NOMO-1 (cell line): ENCODE data around the gene RTCA.
"Not testable (repeated sequence)": the region's sequence is repeated elsewhere in the genome, so short reads cannot be mapped to it uniquely, and the experiment has no call there.

Experiments used
- DNase-seq, 2 experiments: peaks; one replicate each; lab custom pipeline; 2025; ENCODE audit not compliant: unreplicated experiment in 2 of 2; lab: John Stamatoyannopoulos, UW

RTCA gene

DNA sequence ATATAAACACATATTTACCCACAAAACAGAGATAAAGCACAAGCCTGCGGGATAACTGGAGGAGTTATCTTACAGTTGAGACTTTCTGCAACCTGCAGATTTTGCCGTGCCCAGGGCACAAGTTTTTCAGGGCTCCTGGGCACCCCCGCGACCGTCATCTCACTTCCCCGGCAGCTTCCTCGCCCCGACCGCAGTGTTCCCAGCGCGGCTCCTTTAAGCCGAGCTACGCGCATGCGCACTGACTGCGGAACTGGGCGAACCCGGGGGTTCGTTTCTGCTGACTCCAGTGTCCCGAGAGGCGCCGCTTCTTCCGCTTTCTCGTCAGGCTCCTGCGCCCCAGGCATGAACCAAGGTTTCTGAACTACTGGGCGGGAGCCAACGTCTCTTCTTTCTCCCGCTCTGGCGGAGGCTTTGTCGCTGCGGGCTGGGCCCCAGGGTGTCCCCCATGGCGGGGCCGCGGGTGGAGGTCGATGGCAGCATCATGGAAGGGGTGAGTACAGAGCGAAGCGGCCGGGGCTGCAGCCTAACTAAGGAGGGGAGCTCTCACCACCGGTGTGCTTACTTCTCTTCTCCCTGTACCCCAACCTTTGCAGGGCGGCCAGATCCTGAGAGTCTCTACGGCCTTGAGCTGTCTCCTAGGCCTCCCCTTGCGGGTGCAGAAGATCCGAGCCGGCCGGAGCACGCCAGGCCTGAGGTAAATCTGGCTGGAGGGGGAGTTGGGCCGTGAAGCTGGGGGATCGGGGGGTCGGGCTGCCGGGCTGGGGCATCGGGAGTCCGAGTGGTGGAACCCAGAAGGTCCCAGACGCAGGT, at the start of gene RTCA:
Gene RTCA (plus strand): TSS at position 286 of the 810 bp plus-strand sequence. CDS start 160 bp downstream, at position 446.
- DNase-seq: peak; percentile 95 to 96

DNA sequence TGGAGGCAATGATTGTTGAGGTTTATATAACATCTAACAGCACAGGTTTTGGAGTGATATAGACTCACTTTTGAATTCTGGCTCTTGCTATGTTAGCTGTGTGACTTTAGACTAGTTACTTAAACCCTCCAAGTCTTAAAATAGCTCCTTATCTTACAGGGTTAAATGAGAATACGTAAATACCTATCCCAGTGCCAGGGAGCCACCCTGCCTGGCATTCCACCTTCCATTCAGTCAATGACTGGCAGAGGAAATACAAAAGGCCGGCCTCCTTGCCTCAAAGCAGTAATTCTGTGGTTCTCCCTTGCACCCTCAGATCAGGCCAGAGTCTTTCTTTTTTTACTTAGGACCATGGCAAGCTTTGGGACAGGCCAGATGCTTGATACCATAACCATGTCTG, 48.2 kb upstream of the RTCA start:
- DNase-seq: no peak

DNA sequence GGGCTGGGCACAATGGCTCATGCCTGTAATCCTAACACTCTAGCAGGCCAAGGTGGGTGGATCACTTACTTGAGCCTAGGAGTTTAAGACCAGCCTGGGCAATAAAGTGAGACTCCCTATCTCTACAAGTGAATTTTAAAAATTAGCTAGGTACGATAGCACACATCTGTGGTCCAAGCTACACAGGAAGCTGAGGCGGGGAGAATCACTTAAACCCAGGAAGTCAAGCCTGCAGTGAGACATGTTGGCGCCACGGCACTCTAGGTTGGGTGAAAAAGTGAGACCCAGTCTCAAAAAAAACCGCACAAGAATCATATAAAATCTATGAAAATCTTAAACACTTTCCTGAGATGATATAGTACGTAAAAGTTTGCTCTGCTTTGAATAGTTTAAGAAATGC, 46.6 kb upstream of the RTCA start:
- DNase-seq: no peak

DNA sequence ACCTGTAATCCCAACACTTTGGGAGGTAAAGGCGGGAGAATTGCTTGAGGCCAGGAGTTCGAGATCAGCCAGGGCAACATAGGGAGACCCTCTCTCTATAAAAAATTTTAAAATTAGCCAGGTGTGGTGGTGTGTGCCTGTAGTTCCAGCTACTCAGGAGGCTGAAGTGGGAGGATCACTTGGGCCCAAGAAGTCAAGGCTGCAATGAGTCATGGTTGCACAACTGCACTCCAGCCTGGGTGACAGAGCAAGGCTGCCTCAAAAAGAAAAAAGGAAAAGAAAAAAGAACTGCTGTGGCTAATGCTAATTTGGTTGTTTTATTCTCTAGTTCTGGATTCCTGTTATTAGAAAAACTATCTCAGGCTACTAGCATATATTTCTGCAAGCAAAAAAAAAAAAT, 46.1 kb upstream of the RTCA start:
- no peak for DNase-seq

DNA sequence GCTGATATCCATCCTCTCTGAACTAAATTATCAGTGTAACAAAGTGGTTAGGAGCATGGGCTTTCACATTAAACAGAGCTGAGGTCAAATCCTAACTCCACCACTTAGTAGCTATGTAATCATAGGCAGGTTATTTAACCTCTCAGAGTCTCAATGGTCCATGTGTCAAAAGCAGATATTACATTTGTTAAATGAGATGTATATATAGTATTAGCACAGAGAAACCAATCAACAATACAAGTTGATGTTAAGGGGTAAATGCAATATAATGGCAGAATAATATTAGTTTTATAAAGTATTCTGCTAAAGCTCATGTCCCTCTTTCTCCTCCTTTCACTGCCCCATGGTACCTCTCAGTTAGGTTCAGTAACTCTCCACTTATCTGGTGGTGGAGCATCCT, 43.6 kb upstream of the RTCA start:
- no peak for DNase-seq

DNA sequence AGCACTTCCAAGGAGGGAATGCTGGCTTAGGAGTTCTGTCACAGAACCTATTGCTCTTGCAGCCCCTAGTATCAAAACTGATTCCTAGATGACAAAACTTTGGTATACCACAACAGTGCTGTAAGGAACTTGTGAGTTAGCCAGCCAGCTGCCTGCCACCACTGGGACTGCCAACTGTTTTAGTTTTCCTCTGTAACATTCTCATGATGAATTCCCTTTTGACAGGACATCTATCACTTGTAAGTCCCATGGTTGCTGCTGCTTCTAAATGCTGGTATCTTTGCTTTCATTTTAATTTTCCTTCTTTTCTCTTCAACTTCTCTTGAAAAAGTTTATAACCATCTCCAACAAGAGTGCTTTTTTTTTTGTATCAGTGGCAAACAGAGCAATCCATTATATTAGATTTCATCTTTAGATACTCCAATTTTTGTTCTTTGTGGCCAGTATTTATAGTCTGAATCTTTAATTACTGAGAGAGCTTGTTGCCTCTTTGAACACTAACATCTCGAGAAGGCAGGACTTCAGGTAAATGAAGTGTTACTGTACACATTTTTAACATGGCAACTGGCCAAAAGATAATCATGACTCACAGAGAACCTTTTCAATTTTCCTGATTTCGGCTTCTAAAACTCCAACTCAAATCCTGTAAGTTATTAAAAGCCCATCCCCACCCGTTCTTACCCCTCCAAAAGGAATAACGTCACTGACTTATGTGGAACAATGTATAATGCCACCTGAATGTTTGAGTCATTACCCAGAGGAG, 36.2 kb upstream of the RTCA start:
- DNase-seq: no peak

DNA sequence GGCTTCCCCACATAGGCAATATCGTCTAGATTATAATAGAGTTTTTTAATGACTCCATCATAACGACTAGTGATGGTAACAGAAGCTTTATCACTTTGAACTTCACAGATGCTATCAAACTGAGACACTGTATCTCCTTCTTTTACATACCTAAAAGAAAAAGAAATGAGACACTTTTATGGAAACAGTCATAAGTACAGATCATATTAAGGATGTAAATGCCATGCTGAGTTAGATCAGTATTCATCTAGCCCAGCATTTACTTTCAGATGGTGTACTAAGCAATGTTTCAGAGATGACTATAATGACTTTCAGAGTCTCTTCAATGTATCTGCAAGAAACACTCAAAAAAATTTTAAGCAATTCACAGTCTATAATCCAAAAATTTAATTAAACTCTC, 35.3 kb upstream of the RTCA start:
- no peak for DNase-seq

DNA sequence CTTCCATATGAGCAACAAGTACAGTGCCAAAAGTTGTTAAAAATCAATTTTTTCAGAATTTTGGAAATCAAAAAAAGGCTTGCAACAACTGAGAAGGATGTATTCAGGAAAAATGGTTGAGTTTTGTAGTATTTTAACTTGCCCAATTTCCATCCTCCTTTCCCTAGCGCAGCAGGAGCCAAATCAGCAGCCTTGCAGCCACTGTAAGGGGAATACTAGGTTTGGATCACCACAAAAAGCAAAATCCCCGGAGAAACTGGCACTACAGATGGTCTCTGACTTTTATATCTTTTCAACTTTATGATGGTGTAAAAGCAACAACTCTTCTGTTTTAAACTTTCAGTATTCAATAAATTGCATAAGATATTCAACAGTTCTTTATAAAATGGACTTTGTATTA, 34.3 kb upstream of the RTCA start:
- DNase-seq: no peak

DNA sequence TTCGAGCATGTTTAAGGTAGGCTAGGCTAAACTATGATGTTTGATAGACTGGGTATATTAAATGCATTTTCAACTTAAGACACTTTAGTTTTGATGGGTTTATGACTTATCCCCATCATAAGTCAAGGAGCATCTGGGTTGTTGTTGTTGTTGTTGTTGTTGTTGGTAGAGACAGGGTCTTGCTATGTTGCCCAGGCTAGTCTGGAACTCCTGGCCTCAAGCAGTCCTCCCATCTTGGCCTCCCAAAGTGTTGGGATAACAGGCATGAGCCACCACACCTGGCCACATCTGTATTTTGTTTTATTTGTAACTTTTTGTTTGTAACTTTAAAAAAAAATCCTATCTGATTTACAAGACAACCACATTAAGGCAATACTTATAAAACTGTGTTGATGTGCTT, 33.9 kb upstream of the RTCA start:
- DNase-seq: no peak

DNA sequence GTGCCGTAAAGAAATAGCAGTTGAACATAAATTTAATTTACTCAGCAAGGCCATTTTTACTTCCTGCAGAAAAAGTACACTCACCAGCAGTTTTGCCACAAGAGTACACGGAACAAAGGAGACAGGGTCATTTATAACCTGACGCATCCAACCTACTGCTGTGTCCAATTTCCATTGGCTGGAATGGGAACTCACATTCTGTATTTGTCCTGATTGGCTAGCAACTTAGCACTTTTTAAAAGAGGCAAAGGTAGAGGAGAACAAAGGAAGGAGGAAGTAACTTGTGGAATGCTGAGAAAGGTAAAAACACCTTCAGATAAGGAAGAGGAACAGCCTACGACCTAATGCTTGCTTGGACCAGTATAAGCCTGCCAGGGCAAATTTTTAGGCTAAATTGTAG, 32.5 kb upstream of the RTCA start:
- not testable (repeated sequence) for DNase-seq

DNA sequence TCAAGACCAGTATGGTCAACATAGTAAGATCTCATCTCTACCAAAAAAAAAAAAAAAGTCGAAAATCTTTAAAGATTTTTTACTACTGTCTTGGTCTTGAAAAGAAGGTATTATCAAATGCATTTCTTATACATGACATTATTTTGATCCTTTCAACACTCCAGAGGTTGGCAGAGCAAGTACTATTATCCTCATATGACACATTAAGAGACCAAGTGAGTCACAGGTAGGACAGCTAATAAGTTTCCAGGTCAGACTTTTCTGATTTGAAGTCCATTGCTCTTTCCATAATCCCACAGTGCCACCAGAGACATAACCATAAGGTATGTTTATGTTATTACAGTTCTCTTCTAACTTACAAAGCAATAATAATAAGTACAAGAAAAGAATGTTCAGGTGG, 31.6 kb upstream of the RTCA start:
- DNase-seq: no peak

DNA sequence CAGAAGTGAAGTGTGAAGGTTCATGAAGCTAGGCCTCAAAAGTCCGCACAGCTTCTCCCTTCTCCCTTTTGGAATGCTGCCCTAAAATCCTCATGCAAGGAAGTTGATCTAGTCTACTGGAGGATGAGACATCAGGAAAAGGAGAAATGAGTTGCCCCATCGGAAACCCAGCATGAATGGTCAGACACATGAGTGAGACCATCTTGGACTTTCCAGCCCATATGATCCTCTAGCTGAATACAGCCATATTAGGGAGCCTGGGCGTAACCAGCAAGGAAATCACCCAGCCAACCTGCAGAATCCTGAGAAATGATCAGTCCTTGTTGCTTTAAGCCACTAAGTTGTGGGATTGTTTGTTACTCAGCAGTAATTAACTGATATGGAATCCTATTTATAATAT, 28.9 kb upstream of the RTCA start:
- DNase-seq: no peak

DNA sequence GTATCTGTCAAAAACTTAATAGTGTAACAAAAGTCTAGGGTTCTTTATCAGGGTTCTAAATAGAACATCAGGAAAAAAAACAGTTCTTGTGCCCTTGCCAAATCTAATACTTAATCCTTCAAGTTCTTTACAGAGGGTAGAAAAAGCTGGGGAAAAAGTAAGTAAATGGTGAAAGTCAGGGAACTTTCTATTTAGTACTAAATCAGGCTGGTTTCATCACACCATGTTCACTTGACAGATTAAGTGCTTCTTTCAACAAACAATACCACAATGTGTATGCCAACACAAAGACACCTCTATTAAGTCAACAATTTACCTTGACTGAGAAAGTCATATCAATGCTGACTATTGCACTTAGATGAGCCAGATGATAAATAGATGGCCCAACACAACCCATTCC, 26.1 kb upstream of the RTCA start:
- no peak for DNase-seq

DNA sequence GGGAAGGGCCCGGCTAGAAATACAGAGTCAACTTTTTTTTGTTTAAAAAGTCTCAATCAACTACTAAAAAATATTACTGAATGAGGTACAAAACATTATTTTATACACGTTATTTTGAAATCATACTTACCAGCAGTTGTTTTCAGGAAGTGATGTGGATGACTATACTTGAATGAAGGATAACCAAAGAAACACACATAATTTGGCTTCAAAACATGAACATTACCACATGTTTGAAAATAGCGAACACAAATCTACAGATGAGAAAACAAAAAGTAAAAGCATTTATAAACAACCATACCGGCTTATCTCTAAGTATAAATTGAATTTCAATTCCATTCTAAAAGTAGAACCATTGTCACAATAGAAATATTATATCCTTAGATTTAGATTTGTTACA, 25.4 kb upstream of the RTCA start:
- DNase-seq: no peak

DNA sequence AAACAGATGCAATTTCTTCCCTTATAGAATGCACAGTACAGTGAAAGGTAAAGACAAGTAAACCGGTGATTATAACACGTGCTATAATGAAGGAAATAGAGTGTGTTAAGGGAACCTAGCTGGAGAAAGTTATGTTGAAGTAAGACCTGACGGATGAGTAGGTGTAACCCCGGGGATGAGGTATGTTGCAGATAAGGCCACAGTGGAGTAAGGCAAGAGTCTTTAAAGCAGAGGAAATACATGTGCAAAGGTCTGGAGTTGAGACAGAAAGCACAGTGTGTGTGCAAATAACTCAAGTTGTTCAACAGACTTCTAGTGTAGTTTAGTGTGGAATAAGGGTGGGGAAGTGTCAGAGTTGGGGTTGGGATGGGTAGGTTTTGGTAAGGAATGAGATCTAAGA, 19.3 kb upstream of the RTCA start:
- no peak for DNase-seq

DNA sequence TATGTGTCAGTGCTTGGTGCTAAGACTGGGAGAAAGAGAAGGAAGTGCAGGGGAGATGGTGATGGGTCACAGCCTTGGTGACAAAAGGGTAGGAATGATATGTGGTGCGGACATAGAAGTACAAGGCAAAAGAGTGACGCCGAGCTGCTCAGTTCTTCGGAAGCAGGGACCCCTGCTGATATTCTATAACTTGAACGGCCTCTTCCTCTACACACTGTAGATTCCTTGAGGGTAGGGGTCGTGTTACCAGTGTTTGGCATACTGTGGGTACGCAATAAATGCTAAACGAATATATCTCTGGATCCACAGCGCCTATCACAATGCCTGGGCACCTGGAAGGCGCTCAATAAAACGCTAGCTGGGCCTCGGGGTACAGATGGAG, 16.9 kb upstream of the RTCA start:
- DNase-seq: no peak

DNA sequence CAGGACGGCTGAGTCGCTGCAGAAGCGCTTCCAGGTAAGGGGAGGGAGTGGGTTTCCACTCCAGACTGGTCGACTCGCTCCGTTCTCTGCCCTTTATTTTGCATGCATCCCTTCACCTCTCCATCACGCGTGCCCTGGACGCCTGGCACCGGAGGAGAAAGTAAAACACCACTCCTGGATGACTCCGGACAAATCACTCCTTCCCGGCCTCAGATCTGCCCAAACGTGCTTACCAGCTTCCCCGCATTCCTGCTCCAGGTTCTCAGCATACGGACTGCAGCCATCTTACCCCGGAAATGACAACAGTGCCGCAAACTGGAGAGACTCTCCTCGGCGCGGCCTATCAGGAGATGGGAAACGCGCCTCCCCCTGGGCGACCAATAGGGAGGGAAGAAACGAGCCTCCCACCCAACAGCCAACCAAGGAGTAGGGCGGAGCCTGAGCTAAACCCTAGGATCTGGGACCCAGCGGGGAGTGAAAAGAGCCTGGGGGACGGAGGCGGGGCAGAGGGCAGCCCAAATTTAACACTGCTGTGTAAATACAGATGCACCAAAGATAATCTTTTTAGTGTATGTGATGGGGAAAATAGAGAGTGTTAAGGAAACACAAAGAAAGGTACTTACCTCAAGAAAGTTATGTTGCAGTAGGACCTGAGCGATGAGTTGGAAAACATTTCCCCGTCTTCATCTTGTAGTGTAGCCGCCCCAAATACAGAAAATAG, 16.3 kb upstream of the RTCA start, which contains the start of gene DBT:
Gene DBT (minus strand): TSS at position 298 of the 721 bp plus-strand sequence. CDS start 14 bp downstream, at position 284.
- peak; percentile 93 to 97 for DNase-seq

DNA sequence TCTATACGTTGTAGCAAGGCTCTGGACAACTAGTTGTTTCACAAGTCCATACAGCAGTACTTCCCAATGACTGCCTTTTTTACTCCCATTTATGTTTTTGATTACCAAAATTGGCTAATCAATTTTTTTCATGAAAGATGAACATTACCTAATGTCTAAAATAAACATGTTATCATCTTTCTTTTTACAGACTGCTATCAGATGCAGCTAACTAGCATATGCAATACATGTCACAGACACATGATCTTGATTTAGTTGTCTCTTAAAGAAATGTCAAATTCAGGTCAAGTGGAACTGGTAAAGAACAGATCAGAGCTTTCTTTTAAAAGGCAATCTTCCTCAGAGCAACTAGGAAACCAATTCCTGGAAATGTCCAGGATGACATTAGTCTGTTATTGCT, 15.8 kb upstream of the RTCA start:
- DNase-seq: no peak

DNA sequence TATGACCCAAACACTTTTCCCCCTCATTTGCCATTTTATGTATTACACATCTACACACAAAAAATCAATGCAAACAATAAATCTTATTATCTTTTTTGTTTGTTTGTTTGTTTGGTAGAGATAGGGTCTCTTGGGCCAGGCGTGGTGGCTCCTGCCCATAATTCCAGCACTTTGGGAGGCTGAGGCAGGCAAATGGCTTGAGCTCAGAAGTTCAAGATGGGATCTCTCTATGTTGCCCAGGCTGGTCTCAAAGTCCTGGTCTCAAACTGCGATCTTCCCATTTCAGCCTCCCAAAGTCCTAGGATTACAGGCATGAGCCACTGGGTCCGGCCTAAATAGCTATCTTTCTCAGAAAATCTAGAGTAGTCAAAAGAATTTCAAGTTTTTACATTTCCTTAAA, 15.2 kb upstream of the RTCA start:
- DNase-seq: no peak

DNA sequence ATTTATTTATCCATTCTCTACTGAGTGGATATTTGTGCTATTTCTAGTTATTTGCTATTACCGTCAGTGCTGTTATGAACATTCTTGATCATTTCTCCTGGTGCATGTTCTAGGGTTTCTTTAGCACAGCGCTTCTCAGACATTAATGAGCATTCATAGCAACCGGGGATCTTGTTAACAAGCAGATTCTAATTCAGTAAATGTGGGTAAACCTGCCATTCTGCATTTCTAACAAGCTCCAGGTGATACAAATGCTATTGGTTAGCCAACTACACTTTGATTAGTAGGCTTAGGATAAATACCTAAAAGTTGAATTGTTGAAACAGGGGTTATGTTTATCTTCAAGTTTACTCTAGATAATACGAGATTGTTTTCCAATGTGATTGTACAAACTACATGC, 13.1 kb upstream of the RTCA start:
- DNase-seq: no peak

DNA sequence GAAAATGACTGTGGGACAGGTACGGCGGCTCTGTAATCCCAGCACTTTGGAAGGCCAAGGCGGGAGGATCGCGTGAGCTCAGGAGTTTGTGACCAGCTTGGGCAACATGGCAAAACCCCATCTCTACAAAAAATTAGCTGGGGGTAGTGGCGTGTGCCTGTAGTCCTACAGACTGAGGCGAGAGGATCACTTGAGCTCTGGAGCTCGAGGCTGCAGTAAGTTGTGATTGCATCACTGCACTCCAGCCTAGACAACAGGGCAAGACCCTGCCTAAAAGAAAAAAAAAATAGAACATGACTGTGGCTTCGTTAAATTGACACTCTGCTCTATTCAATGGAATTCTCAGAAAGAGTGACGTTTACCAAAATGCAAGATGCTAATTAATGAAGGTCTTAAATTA, 12.5 kb upstream of the RTCA start:
- no peak for DNase-seq

DNA sequence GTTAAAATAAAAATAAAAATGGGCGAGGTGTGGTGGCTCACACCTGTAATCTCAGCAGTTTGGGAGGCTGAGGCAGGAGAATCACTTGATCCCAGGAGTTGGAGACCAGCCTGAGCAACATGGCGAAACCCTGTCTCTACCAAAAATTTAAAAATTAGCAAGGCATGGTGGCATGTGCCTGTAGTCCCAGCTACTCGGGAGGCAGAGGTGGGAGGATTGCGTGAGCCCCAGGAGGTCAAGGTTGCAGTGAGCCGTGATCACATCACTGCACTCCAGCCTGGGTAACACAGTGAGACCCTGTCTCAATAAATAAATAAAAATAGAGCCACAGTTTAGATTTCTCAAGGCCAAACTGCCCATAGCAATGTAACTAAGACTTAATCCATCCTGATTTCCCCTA, 9.7 kb upstream of the RTCA start:
- DNase-seq: not testable (repeated sequence)
